ENCODE measurements around the gene FXR2. TPM values are rescaled to one million over a fixed set of nuclear protein-coding genes. Genes with fewer than 3 reads are reported as not detected.

Gene FXR2
- polyA plus RNA-seq, 1 donor from 2014 or later, result 118 TPM

GRCh38 chr17:7549401-7550055, 65.2 kb downstream of the FXR2 start:
- no peaks in the 10 kb centered on the region for H3K9me2 ChIP-seq (ENCODE audit: insufficient read depth, low read length)
- H3F3A ChIP-seq (ENCODE audit: insufficient read depth, low read length, poor library complexity, severe bottlenecking), result no peaks in the 10 kb centered on the region
- H3K4me2 ChIP-seq (ENCODE audit: low read length), result no peak overlapping the region
- H3K79me2 ChIP-seq (replicated peaks; ENCODE audit: insufficient read depth, low read length), result no peaks in the 10 kb centered on the region
- no peaks in the 10 kb centered on the region for H3K9me3 ChIP-seq (ENCODE audit: low read length)
- no peaks in the 10 kb centered on the region for H3K36me3 ChIP-seq (ENCODE audit: insufficient read depth, low read length)
- no peak overlapping the region for H3K4me3 ChIP-seq (ENCODE audit: low read length)
- no peak overlapping the region for H2AFZ ChIP-seq (ENCODE audit: low read depth, low read length)
- no peak overlapping the region for H3K9ac ChIP-seq (ENCODE audit: low read length)
- no peak overlapping the region for H3K27ac ChIP-seq (ENCODE audit: low read length)
- TF ChIP-seq SMC3 (conservative IDR thresholded peaks at IDR 0.05; ENCODE audit: poor library complexity) (no peak), TAF1 (IDR thresholded peaks at IDR 0.05; ENCODE audit: low read depth) (no peak), REST (IDR thresholded peaks at IDR 0.05; ENCODE audit: borderline replicate concordance) (no peak), POLR2AphosphoS5 (IDR thresholded peaks at IDR 0.05) (no peak), CTCF (IDR thresholded peaks at IDR 0.05; ENCODE audit: poor library complexity, severe bottlenecking) (no peak), EZH2 (IDR thresholded peaks at IDR 0.05; ENCODE audit: borderline replicate concordance, insufficient read depth, low read length, poor library complexity, severe bottlenecking) (no peak), RAD21 (conservative IDR thresholded peaks at IDR 0.05) (no peak), EP300 (conservative IDR thresholded peaks at IDR 0.05; ENCODE audit: poor library complexity, severe bottlenecking) (no peak)
- no peaks in the 10 kb centered on the region for H4K20me1 ChIP-seq (ENCODE audit: insufficient read depth)
- peaks cover 22% of the 10 kb centered on the region for H3K27me3 ChIP-seq (ENCODE audit: insufficient read depth, low read depth, low read length)

GRCh38 chr17:7548585-7549400, 65.9 kb downstream of the FXR2 start, which contains the start of gene TNFSF12:
Gene TNFSF12 (plus strand): TSS chr17:7549058. CDS start chr17:7549154, 96 bp downstream.
- Histone ChIP-seq H3K27me3 (ENCODE audit: insufficient read depth, low read depth, low read length) (peaks cover 22% of the 10 kb centered on the region), H3F3A (ENCODE audit: insufficient read depth, low read length, poor library complexity, severe bottlenecking) (no peaks in the 10 kb centered on the region), H4K20me1 (ENCODE audit: insufficient read depth) (no peaks in the 10 kb centered on the region), H3K27ac (ENCODE audit: low read length) (no peak within 1 kb of the TSS), H3K9ac (ENCODE audit: low read length) (no peak within 1 kb of the TSS), H3K36me3 (ENCODE audit: insufficient read depth, low read length) (no peaks in the 10 kb centered on the region), H2AFZ (ENCODE audit: low read depth, low read length) (no peak within 1 kb of the TSS), H3K4me2 (ENCODE audit: low read length) (no peak within 1 kb of the TSS), H3K9me2 (ENCODE audit: insufficient read depth, low read length) (no peaks in the 10 kb centered on the region), H3K79me2 (replicated peaks; ENCODE audit: insufficient read depth, low read length) (no peaks in the 10 kb centered on the region), H3K9me3 (ENCODE audit: low read length) (no peaks in the 10 kb centered on the region), H3K4me3 (ENCODE audit: low read length) (peak within 1 kb of the TSS; percentile 57)
- TF ChIP-seq MXI1 (conservative IDR thresholded peaks at IDR 0.05; ENCODE audit: poor library complexity, severe bottlenecking), result no peak
- TF ChIP-seq EP300 (conservative IDR thresholded peaks at IDR 0.05; ENCODE audit: poor library complexity, severe bottlenecking), result no peak
- no peak for TF ChIP-seq EZH2 (IDR thresholded peaks at IDR 0.05; ENCODE audit: borderline replicate concordance, insufficient read depth, low read length, poor library complexity, severe bottlenecking)
- TF ChIP-seq REST (IDR thresholded peaks at IDR 0.05; ENCODE audit: borderline replicate concordance), result no peak
- TF ChIP-seq RAD21 (conservative IDR thresholded peaks at IDR 0.05), result no peak
- no peak for TF ChIP-seq SMC3 (conservative IDR thresholded peaks at IDR 0.05; ENCODE audit: poor library complexity)
- TF ChIP-seq CTCF (IDR thresholded peaks at IDR 0.05; ENCODE audit: poor library complexity, severe bottlenecking), result no peak
- TF ChIP-seq TAF1 (IDR thresholded peaks at IDR 0.05; ENCODE audit: low read depth), result no peak
- no peak for TF ChIP-seq POLR2AphosphoS5 (IDR thresholded peaks at IDR 0.05)

Data from neural cell (in vitro differentiated cells).